Muscle of leg (tissue), 11 donors: Measurements from ENCODE around the gene BANP. TPM values are rescaled to one million over a fixed set of nuclear protein-coding genes. Genes with fewer than 3 reads are reported as not detected.
A peak's percentile ranks its signal among the peaks of the same experiment; 100 is the strongest.

Experiments used
- DNase-seq: peaks from one replicate; pipeline ENCODE4 v3.0.0; 2013
- H3K27ac ChIP-seq: one replicate; pipeline ENCODE4 v1.5.1; 2013; ENCODE audit warnings: mild to moderate bottlenecking, low read length, control low read depth
- H3K27me3 ChIP-seq: one replicate; pipeline ENCODE4 v1.6.1; 2013; ENCODE audit warnings: low read length; ENCODE audit not compliant: control insufficient read depth, insufficient read depth
- H3K36me3 ChIP-seq: one replicate; pipeline ENCODE4 v1.6.1; 2013; ENCODE audit warnings: low read length; ENCODE audit not compliant: control insufficient read depth, insufficient read depth
- H3K4me1 ChIP-seq: one replicate; pipeline ENCODE4 v1.6.1; 2013; ENCODE audit warnings: low read length; ENCODE audit not compliant: control insufficient read depth, insufficient read depth
- H3K4me3 ChIP-seq: one replicate; pipeline ENCODE4 v1.5.1; 2013; ENCODE audit warnings: low read length, control low read depth
- H3K9me3 ChIP-seq: replicated peaks from 2 replicates; pipeline ENCODE4 v1.6.1; 2013; ENCODE audit warnings: low read depth, low read length; ENCODE audit not compliant: control insufficient read depth
- WGBS: methylation state at CpG from one replicate; pipeline ENCODE4 v1.1.5; 2013; ENCODE audit warnings: missing lambda C conversion rate; ENCODE audit not compliant: insufficient coverage; 5-methylcytosine and 5-hydroxymethylcytosine counted together
- polyA plus RNA-seq, 8 donors: library from polyadenylated mRNA; unstranded; fragments of 120-200 nt; gene quantifications; one replicate each; pipeline versions ENCODE4 v1.2.1 to v1.2.3, GENCODE V29; 2013; ENCODE audit warnings: inconsistent platforms in 1 of 8, low replicate concordance in 1 of 8; ENCODE audit not compliant: insufficient read length in 8 of 8, insufficient read depth in 1 of 8
- total RNA-seq: library from RNA; stranded (reverse); fragments of 120-200 nt; gene quantifications from one replicate; pipeline ENCODE4 v1.2.4, GENCODE V29; 2013

Gene BANP
- total and polyA plus RNA-seq, 9 donors = 11.2 to 18.9 (median 15.1) TPM

- Histone ChIP-seq H3K27ac (no peak overlapping the region), H3K27me3 (peaks cover 3% of the 10 kb centered on the region), H3K9me3 (no peaks in the 10 kb centered on the region), H3K4me1 (peaks cover 27% of the 10 kb centered on the region), H3K4me3 (no peak overlapping the region), H3K36me3 (no peaks in the 10 kb centered on the region)
- DNase-seq = no peak
- WGBS = 97% methylated on average over 15 of the region's 25 CpGs
These were observed 36.4 kb upstream of the BANP start for GRCh38 chr16:87914812-87915211.

- H3K9me3 ChIP-seq = no peaks in the 10 kb centered on the region
- peaks cover 14% of the 10 kb centered on the region for H3K4me1 ChIP-seq
- DNase-seq = no peak
- H3K27me3 ChIP-seq = peaks cover 6% of the 10 kb centered on the region
- H3K27ac ChIP-seq = no peak overlapping the region
- WGBS = 75% methylated on average over 9 of the region's 9 CpGs
- H3K36me3 ChIP-seq = no peaks in the 10 kb centered on the region
- no peak overlapping the region for H3K4me3 ChIP-seq
These were observed 33.7 kb upstream of the BANP start for GRCh38 chr16:87917503-87917902.

GRCh38 chr16:87918338-87918737 is 32.9 kb upstream of the BANP start:
- Histone ChIP-seq H3K36me3 (no peaks in the 10 kb centered on the region), H3K27me3 (peaks cover 8% of the 10 kb centered on the region), H3K27ac (peak overlapping the region; percentile 55), H3K4me3 (peak overlapping the region; percentile 10), H3K4me1 (peaks cover 14% of the 10 kb centered on the region), H3K9me3 (no peaks in the 10 kb centered on the region)
- DNase-seq = peak; percentile 77
- WGBS = 32% methylated on average over 13 of the region's 13 CpGs

GRCh38 chr16:87918866-87919680 is 32.2 kb upstream of the BANP start:
- H3K27ac ChIP-seq = peak overlapping the region; percentile 55
- peak overlapping the region; percentile 10 for H3K4me3 ChIP-seq

DNA sequence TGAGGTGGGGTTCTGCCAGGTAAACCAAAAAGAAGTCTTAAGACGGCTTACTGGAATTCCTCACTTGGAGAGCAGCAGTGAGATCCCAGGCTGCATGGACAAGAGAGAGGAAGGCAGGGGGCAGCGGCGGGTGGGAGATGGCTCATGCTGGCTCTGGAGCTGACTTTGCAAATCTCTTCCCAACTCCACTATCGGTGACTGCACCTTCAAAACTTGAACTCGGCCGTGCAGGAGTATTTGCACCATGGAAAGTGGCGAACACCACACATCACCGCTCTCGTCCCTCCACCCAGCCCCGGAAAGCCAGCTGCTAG is 31.6 kb upstream of the BANP start:
- Histone ChIP-seq H3K36me3 (no peaks in the 10 kb centered on the region), H3K27ac (no peak overlapping the region), H3K9me3 (no peaks in the 10 kb centered on the region), H3K4me1 (peaks cover 14% of the 10 kb centered on the region), H3K27me3 (peaks cover 10% of the 10 kb centered on the region), H3K4me3 (no peak overlapping the region)
- no peak for DNase-seq
- WGBS = 59% methylated on average over 5 of the region's 10 CpGs

More at GRCh38 chr16:87918866-87919680, 32.2 kb upstream of the BANP start:
- peak; percentile 93 for DNase-seq
- Histone ChIP-seq H3K27me3 (peaks cover 8% of the 10 kb centered on the region), H3K36me3 (no peaks in the 10 kb centered on the region), H3K4me1 (peaks cover 14% of the 10 kb centered on the region), H3K9me3 (no peaks in the 10 kb centered on the region)
- WGBS = 20% methylated on average over 29 of the region's 37 CpGs

DNA sequence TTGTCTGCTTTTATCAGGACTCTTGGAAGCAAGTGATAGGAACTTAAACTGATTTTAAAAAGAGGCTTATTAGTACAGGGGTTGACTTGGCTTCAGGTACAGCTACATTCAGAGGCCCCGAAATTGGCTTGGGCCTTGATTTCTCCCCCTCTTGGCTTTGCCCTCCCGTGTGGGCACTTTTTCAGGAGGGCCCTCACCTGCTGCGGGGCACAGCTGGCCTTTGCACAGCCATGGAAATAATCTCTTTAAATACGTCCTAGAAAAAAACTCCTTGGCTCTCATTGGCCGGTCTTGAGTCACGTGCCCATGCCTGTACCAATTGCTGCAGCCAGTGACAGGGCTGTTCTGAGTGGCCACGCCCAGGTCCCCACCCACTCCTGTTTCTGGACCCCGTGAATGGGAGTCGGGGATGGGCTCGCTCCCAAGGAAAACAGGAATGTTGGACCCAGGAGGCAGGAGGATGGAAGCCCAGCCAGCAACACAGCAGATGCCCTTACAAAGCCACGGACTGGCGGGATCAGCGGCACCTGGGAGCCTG is 29.9 kb upstream of the BANP start:
- Histone ChIP-seq H3K27ac (no peak overlapping the region), H3K27me3 (peaks cover 16% of the 10 kb centered on the region), H3K4me1 (peaks cover 14% of the 10 kb centered on the region), H3K9me3 (no peaks in the 10 kb centered on the region), H3K36me3 (no peaks in the 10 kb centered on the region), H3K4me3 (no peak overlapping the region)
- 70% methylated on average over 8 of the region's 13 CpGs for WGBS
- DNase-seq = no peak

- Histone ChIP-seq H3K36me3 (no peaks in the 10 kb centered on the region), H3K9me3 (no peaks in the 10 kb centered on the region), H3K27ac (no peak overlapping the region), H3K4me3 (no peak overlapping the region), H3K27me3 (peaks cover 25% of the 10 kb centered on the region), H3K4me1 (peaks cover 14% of the 10 kb centered on the region)
- no peak for DNase-seq
- 69% methylated on average over 12 of the region's 14 CpGs for WGBS
These were observed 28.9 kb upstream of the BANP start for GRCh38 chr16:87922250-87922871.

GRCh38 chr16:87924041-87924810 is 27.0 kb upstream of the BANP start:
- H3K27ac ChIP-seq = no peak overlapping the region
- 77% methylated on average over 23 of the region's 27 CpGs for WGBS
- no peak overlapping the region for H3K4me3 ChIP-seq
- no peaks in the 10 kb centered on the region for H3K36me3 ChIP-seq
- no peak for DNase-seq
- H3K27me3 ChIP-seq = peaks cover 24% of the 10 kb centered on the region
- peaks cover under 1% of the 10 kb centered on the region for H3K4me1 ChIP-seq
- H3K9me3 ChIP-seq = no peaks in the 10 kb centered on the region

DNA sequence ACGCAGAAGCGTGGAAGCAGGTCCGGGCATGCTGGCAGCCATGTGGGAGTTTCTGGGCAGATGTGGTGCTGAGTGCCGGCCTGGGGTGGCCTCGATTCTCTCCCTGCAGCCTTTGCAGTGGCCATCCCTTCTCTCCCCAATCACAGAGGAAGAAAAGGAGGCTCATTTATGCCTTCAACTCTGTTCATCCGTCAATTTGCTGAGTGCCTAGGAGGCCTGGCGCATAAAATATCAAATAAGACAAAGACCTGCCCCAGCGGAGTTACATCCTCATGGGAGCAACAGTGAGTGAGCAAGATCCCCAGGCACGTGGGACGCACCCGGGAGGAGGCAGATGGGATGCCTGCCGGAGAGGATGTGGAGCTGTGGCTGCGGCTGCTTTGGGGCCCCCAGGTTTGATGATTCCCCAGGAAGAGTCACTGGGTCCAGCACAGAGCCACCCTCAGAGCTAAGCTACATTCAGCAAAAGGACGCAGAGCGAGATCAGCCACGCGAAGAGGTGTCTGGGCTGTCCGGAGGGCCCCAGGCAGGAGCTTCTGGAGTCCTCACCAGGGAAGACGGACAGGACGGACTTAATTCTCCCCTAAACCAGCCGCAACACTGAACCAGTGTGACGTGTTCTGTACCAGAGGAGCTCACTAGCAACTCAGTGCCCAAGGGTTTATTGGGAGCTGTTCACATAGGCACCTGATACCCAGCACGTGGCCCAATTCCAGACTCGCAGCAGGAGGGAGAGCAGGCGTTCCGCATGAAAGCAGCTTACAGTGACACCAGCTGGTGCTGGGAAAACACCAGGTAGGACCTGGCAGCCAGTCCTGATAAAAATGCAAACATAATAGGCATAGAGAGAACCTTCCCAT is 26.2 kb upstream of the BANP start:
- H3K9me3 ChIP-seq = no peaks in the 10 kb centered on the region
- H3K4me3 ChIP-seq = no peak overlapping the region
- peaks cover 22% of the 10 kb centered on the region for H3K27me3 ChIP-seq
- H3K36me3 ChIP-seq = no peaks in the 10 kb centered on the region
- DNase-seq = no peak
- H3K27ac ChIP-seq = no peak overlapping the region
- WGBS = 75% methylated on average over 20 of the region's 26 CpGs
- no peaks in the 10 kb centered on the region for H3K4me1 ChIP-seq
